SKM-1 treated with dmso at 0.1 percent for 144 hours (cell line): Measurements from ENCODE around the gene PGA4.

Experiments
- DNase-seq: peaks from one replicate; lab custom pipeline; 2025; ENCODE audit not compliant: unreplicated experiment; lab: John Stamatoyannopoulos, UW

The PGA4 gene

GRCh38 chr11:61277186-61278000 lies 55.2 kb downstream of the PGA4 start:
- no peak for DNase-seq

- no peak for DNase-seq
These were observed 55.9 kb downstream of the PGA4 start for GRCh38 chr11:61278001-61278470.

GRCh38 chr11:61279934-61280659 lies 58.0 kb downstream of the PGA4 start:
- DNase-seq: no peak

GRCh38 chr11:61280883-61281580 lies 58.9 kb downstream of the PGA4 start:
- DNase-seq: no peak
